SJSA1 (cell line): ENCODE results near the gene CCL3. TPM values are rescaled to one million over a fixed set of nuclear protein-coding genes. Genes with fewer than 3 reads are reported as not detected.
"Not testable (repeated sequence)": the region's sequence is repeated elsewhere in the genome, so short reads cannot be mapped to it uniquely, and the experiment has no call there.

ENCODE experiments used
- DNase-seq, 2 experiments: peaks; one replicate each; pipeline ENCODE4 v3.0.0-alpha.2; 2015 to 2020; ENCODE audit warnings: low spot score in 2 of 2, low read depth in 1 of 2
- H3K27ac ChIP-seq: fragments of 250-450 bp; sonication (Bioruptor Pico); 2 replicates; pipeline ENCODE4 v1.5.1; 2020; ENCODE audit warnings: mild to moderate bottlenecking, moderate library complexity
- H3K27me3 ChIP-seq: fragments of 250-450 bp; sonication (Bioruptor Pico); replicated peaks from 2 replicates; pipeline ENCODE4 v1.5.1; 2020; ENCODE audit warnings: mild to moderate bottlenecking, moderate library complexity
- H3K36me3 ChIP-seq: fragments of 250-450 bp; sonication (Bioruptor Pico); 2 replicates; pipeline ENCODE4 v1.5.1; 2020; ENCODE audit warnings: mild to moderate bottlenecking
- H3K4me1 ChIP-seq: fragments of 250-450 bp; sonication (Bioruptor Pico); replicated peaks from 2 replicates; pipeline ENCODE4 v1.6.1; 2021; ENCODE audit warnings: mild to moderate bottlenecking
- H3K4me3 ChIP-seq: fragments of 250-450 bp; sonication (Bioruptor Pico); 2 replicates; pipeline ENCODE4 v1.5.1; 2020; ENCODE audit warnings: mild to moderate bottlenecking
- H3K9me3 ChIP-seq: fragments of 250-450 bp; sonication (Bioruptor Pico); replicated peaks from 2 replicates; pipeline ENCODE4 v1.5.1; 2020; ENCODE audit warnings: mild to moderate bottlenecking
- total RNA-seq: library from RNA; depleted of rRNA; stranded (reverse); fragments of >200 nt; shearing (Covaris generic); gene quantifications from 2 replicates; pipeline ENCODE4 v1.2.3, GENCODE V29; 2014

CCL3 gene
- total RNA-seq, 1 experiment from 2014 or later, result not detected

- H3K36me3 ChIP-seq, H3K4me3 ChIP-seq, H3K27me3 ChIP-seq, H3K9me3 ChIP-seq, H3K4me1 ChIP-seq, H3K27ac ChIP-seq, DNase-seq: not testable (repeated sequence)
These were observed 1.9 kb downstream of the CCL3 start for GRCh38 chr17:36087897-36088572.

DNA sequence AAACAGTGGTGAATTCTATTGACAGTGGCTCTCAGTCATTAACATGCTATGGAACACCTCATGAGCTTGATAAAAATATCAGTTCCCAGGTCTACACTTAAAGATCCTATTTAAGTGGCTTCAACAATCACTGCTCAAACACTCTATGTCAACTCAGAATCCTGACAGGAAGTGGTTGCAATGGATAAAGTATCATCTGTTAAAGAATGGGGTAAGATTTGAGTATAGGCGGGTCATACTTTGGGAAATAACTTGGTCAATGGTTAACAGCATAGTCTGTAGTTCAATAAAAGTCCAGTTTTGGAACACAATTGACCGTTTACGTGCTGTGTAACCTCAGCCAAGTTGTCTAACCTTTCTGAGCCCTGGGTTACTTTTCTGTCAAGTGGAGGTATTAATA, 2.5 kb downstream of the CCL3 start:
- not testable (repeated sequence) for H3K4me3 ChIP-seq, H3K36me3 ChIP-seq, H3K9me3 ChIP-seq, H3K4me1 ChIP-seq, H3K27ac ChIP-seq, DNase-seq, H3K27me3 ChIP-seq

- H3K4me1 ChIP-seq, result no peaks in the 10 kb centered on the region
- DNase-seq, result no peak
- no peaks in the 10 kb centered on the region for H3K9me3 ChIP-seq
- H3K27me3 ChIP-seq, result no peaks in the 10 kb centered on the region
- no peak overlapping the region for H3K4me3 ChIP-seq
- H3K27ac ChIP-seq, result no peak overlapping the region
- no peaks in the 10 kb centered on the region for H3K36me3 ChIP-seq
These were observed 3.2 kb downstream of the CCL3 start for GRCh38 chr17:36086791-36087190.

- Histone ChIP-seq H3K4me1 (no peaks in the 10 kb centered on the region), H3K36me3 (no peaks in the 10 kb centered on the region), H3K9me3 (no peaks in the 10 kb centered on the region), H3K27ac (no peak overlapping the region), H3K27me3 (no peaks in the 10 kb centered on the region), H3K4me3 (no peak overlapping the region)
- no peak for DNase-seq
These were observed 4.2 kb downstream of the CCL3 start for GRCh38 chr17:36085765-36086164.

- not testable (repeated sequence) for DNase-seq, H3K4me3 ChIP-seq, H3K4me1 ChIP-seq, H3K27ac ChIP-seq, H3K9me3 ChIP-seq, H3K36me3 ChIP-seq, H3K27me3 ChIP-seq
These were observed 6.3 kb downstream of the CCL3 start for GRCh38 chr17:36083691-36084090.

GRCh38 chr17:36082482-36083120, 7.3 kb downstream of the CCL3 start:
- not testable (repeated sequence) for H3K4me3 ChIP-seq, DNase-seq, H3K27ac ChIP-seq

GRCh38 chr17:36081681-36082471, 8.1 kb downstream of the CCL3 start:
- not testable (repeated sequence) for H3K36me3 ChIP-seq, DNase-seq, H3K27ac ChIP-seq, H3K4me3 ChIP-seq, H3K9me3 ChIP-seq, H3K27me3 ChIP-seq, H3K4me1 ChIP-seq

More at GRCh38 chr17:36082482-36083120, 7.3 kb downstream of the CCL3 start:
- H3K9me3 ChIP-seq, H3K27me3 ChIP-seq, H3K36me3 ChIP-seq, H3K4me1 ChIP-seq: not testable (repeated sequence)

DNA sequence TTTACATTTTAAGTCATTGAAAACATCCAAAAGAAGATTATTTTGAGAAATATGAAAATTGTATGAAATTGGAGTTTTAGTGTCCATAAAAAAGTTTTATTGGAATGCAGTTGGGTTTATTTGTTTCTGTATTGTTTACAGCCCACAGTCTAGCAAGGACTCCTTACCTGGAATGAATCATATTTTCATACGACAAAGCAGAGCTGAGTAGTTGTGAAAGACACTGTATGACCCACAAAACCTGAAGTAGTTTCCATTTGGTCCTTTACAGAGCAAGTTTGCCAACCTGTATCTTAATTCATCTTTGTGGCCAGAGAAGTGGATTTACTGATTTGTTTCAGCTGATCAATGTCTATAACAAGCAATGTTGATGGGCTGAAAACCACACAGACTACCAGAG, 15.6 kb downstream of the CCL3 start:
- DNase-seq, result no peak

GRCh38 chr17:36072431-36073121, 17.4 kb downstream of the CCL3 start:
- Histone ChIP-seq H3K27me3 (no peaks in the 10 kb centered on the region; the same call in none of the 2 replicates), H3K27ac (no peak overlapping the region), H3K4me3 (no peak overlapping the region), H3K36me3 (no peaks in the 10 kb centered on the region), H3K4me1 (no peaks in the 10 kb centered on the region), H3K9me3 (no peaks in the 10 kb centered on the region)
- DNase-seq, result peak in 1 of 2 experiments; percentile 53

More for the DNA sequence above, 15.6 kb downstream of the CCL3 start:
- Histone ChIP-seq H3K27ac (no peak overlapping the region), H3K9me3 (no peaks in the 10 kb centered on the region), H3K27me3 (no peaks in the 10 kb centered on the region; the same call in none of the 2 replicates), H3K4me1 (no peaks in the 10 kb centered on the region), H3K4me3 (no peak overlapping the region), H3K36me3 (no peaks in the 10 kb centered on the region)

DNA sequence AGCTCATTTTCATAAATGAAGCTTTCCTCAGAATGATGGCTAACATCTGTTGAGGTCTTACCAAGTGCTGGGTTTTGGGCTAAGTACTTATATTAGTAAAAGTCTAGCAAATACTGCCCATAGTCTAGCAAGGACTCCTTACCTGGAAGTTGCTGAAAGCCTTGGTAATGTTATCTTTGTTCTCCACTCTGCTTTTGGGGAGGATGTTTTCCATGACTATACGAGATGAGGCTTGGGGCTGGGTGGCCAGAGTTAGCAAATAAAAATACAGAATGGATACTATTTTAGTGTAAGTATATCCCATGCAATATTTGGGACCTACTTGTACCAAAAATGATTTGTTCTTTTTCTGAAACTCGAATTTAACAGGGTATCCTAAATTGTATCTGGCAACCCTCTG, 18.2 kb downstream of the CCL3 start:
- no peak for DNase-seq
- Histone ChIP-seq H3K36me3 (no peaks in the 10 kb centered on the region), H3K4me1 (no peaks in the 10 kb centered on the region), H3K27ac (no peak overlapping the region), H3K9me3 (no peaks in the 10 kb centered on the region), H3K4me3 (no peak overlapping the region), H3K27me3 (no peaks in the 10 kb centered on the region; the same call in none of the 2 replicates)

DNA sequence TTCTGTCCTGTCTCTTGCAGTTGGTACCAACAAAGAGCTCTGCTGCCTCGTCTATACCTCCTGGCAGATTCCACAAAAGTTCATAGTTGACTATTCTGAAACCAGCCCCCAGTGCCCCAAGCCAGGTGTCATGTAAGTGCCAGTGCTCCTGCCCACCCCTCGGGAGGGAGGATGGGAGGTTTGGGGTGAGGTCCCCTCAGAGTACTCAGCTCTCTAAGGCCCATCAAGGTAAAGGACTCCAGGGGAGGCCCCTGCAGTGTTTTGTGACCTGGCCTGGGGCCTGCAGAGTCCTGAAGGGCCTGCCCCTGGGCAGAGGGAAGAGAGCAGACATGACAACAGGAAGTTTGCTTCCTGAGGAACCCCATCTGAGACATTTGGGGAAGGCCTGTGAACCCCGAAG, 19.5 kb downstream of the CCL3 start:
- Histone ChIP-seq H3K4me1 (no peaks in the 10 kb centered on the region), H3K9me3 (no peaks in the 10 kb centered on the region), H3K36me3 (no peaks in the 10 kb centered on the region), H3K4me3 (no peak overlapping the region), H3K27ac (no peak overlapping the region), H3K27me3 (no peaks in the 10 kb centered on the region; the same call in none of the 2 replicates)
- no peak for DNase-seq

- Histone ChIP-seq H3K27me3 (no peaks in the 10 kb centered on the region; the same call in 1 of the 2 replicates), H3K4me3 (no peak overlapping the region), H3K9me3 (no peaks in the 10 kb centered on the region), H3K36me3 (no peaks in the 10 kb centered on the region), H3K27ac (no peak overlapping the region), H3K4me1 (no peaks in the 10 kb centered on the region)
- DNase-seq, result no peak
These were observed 20.8 kb downstream of the CCL3 start for GRCh38 chr17:36069136-36069535.

- H3K9me3 ChIP-seq, result no peaks in the 10 kb centered on the region
- H3K36me3 ChIP-seq, result no peaks in the 10 kb centered on the region
- no peaks in the 10 kb centered on the region for H3K4me1 ChIP-seq
- H3K27ac ChIP-seq, result no peak overlapping the region
- H3K27me3 ChIP-seq, result no peaks in the 10 kb centered on the region; the same call in 1 of the 2 replicates
- H3K4me3 ChIP-seq, result no peak overlapping the region
- DNase-seq, result no peak
These were observed 21.4 kb downstream of the CCL3 start for GRCh38 chr17:36068524-36068923.
